ENCODE measurements around the gene SRD5A2. TPM values are rescaled to one million over a fixed set of nuclear protein-coding genes. Genes with fewer than 3 reads are reported as not detected.

Gene SRD5A2
- total and polyA plus RNA-seq, 7 donors, result 0.01 TPM; not detected in 6

DNA sequence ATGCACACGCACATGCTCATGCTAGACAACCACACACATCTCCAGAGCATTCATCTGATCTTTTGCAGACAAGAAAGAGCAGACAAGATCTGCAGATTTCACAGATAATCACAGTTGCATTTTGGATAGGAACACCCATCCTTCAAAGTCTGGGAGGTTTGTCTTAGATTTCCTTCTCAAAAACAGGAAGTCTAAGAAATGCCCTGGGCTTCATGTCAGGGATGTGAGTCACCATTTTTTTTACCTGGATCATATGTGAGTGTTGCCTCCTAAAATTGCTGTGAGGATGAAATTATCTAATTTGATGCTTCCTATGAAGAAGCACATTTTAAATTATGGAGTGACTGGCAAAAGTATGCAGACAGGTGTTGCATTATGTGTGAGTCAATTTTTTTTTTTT is 46.1 kb downstream of the SRD5A2 start:
- no peak for DNase-seq
- no peaks in the 10 kb centered on the region for H3K36me3 ChIP-seq
- H3K27ac ChIP-seq, result no peak overlapping the region
- H3K9me3 ChIP-seq, result no peaks in the 10 kb centered on the region
- intact Hi-C loops (cut with DNase I), result no loop called here
- 92 to 94% methylated on average over 1 of the region's 1 CpG for WGBS, 2 donors
- TF ChIP-seq CTCF (IDR thresholded peaks at IDR 0.05), result no peak
- TF ChIP-seq POLR2A (IDR thresholded peaks at IDR 0.05), result no peak
- no peak overlapping the region for H3K4me3 ChIP-seq
- H3K4me1 ChIP-seq, result no peaks in the 10 kb centered on the region
- H3K27me3 ChIP-seq, result no peaks in the 10 kb centered on the region

DNA sequence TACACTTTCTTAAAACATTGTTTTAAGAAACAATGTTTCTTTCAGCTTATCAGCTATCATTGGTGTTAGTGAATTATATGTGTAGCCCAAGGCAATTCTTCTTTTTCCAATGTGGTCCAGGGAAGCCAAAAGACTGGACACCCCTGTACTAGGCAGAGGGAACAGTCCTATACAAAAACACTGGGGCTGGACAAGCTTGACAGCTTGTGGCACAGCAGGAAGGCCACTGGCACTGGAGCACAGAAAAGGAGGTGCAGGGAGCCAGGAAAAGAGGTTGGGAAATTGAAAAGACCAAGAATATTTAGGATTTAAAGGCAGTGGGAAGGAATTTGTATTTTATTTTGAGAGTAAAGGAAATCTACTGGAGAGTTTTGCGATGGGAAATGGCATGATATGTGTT is 47.7 kb downstream of the SRD5A2 start:
- no peak overlapping the region for H3K27ac ChIP-seq
- H3K4me1 ChIP-seq, result no peaks in the 10 kb centered on the region
- intact Hi-C loops (cut with DNase I), result no loop called here
- H3K36me3 ChIP-seq, result no peaks in the 10 kb centered on the region
- H3K4me3 ChIP-seq, result no peak overlapping the region
- DNase-seq, result no peak
- WGBS, 2 donors, result 91% methylated on average over 1 of the region's 1 CpG
- TF ChIP-seq POLR2A (IDR thresholded peaks at IDR 0.05) (no peak), EP300 (IDR thresholded peaks at IDR 0.05) (no peak), CTCF (IDR thresholded peaks at IDR 0.05) (no peak), POLR2AphosphoS5 (IDR thresholded peaks at IDR 0.05) (no peak)
- H3K9me3 ChIP-seq, result no peaks in the 10 kb centered on the region
- no peaks in the 10 kb centered on the region for H3K27me3 ChIP-seq

DNA sequence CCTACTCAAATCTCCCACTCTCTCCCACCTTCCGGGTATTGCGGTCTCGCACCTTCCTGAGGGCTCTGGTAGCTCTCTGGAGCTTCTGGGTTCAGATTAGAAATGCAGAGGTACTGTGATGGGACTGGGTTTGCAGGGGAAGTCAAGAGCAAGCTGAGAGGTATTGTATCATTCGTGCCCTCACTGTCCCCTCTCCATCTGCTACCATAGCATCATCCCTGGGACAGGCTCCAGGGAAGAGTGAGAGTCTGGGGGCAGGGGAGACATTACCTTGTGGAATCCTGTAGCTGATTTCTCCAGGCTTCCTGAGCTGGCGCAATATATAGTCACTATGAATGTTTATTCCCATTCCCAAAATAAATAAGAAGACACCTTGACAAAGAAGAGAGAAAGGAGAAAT is 49.6 kb downstream of the SRD5A2 start:
- H3K4me3 ChIP-seq, result no peak overlapping the region
- DNase-seq, result no peak
- TF ChIP-seq EP300 (IDR thresholded peaks at IDR 0.05) (no peak), POLR2AphosphoS5 (IDR thresholded peaks at IDR 0.05) (no peak), CTCF (IDR thresholded peaks at IDR 0.05) (no peak), POLR2A (IDR thresholded peaks at IDR 0.05) (no peak)
- no peak overlapping the region for H3K27ac ChIP-seq
- no peaks in the 10 kb centered on the region for H3K4me1 ChIP-seq
- no peaks in the 10 kb centered on the region for H3K36me3 ChIP-seq
- H3K9me3 ChIP-seq, result no peaks in the 10 kb centered on the region
- intact Hi-C loops (cut with DNase I), result no loop called here
- WGBS, 2 donors, result 87 to 92% methylated on average over 5 of the region's 5 CpGs
- H3K27me3 ChIP-seq, result no peaks in the 10 kb centered on the region

GRCh38 chr2:31529256-31529655 is 51.5 kb downstream of the SRD5A2 start:
- no peaks in the 10 kb centered on the region for H3K4me1 ChIP-seq
- H3K27me3 ChIP-seq, result no peaks in the 10 kb centered on the region
- no peak overlapping the region for H3K4me3 ChIP-seq
- H3K9me3 ChIP-seq, result no peaks in the 10 kb centered on the region
- WGBS, 2 donors, result 65 to 89% methylated on average over 8 of the region's 8 CpGs
- H3K27ac ChIP-seq, result no peak overlapping the region
- H3K36me3 ChIP-seq, result no peaks in the 10 kb centered on the region
- no peak for TF ChIP-seq CTCF (IDR thresholded peaks at IDR 0.05)
- TF ChIP-seq POLR2AphosphoS5 (IDR thresholded peaks at IDR 0.05), result no peak
- intact Hi-C loops (cut with DNase I), result no loop called here
- no peak for DNase-seq

GRCh38 chr2:31528823-31529222 is 51.9 kb downstream of the SRD5A2 start:
- Histone ChIP-seq H3K36me3 (no peaks in the 10 kb centered on the region), H3K27me3 (no peaks in the 10 kb centered on the region), H3K4me3 (no peak overlapping the region), H3K4me1 (no peaks in the 10 kb centered on the region), H3K27ac (no peak overlapping the region), H3K9me3 (no peaks in the 10 kb centered on the region)
- intact Hi-C loops (cut with DNase I), result no loop called here
- TF ChIP-seq EP300 (IDR thresholded peaks at IDR 0.05), result no peak
- TF ChIP-seq CTCF (IDR thresholded peaks at IDR 0.05), result no peak
- no peak for TF ChIP-seq POLR2AphosphoS5 (IDR thresholded peaks at IDR 0.05)
- TF ChIP-seq POLR2A (IDR thresholded peaks at IDR 0.05), result no peak
- no peak for DNase-seq
- 70 to 82% methylated on average over 6 of the region's 6 CpGs for WGBS, 2 donors
